ENCODE measurements around the gene ACTRT2.

The ACTRT2 gene

GRCh38 chr1:3015744-3016143 is 5.5 kb upstream of the ACTRT2 start:
- DNase-seq (ENCODE audit: insufficient read length, low spot score) (no peak), FAIRE-seq (no peak)

GRCh38 chr1:3016641-3017439 is 4.4 kb upstream of the ACTRT2 start:
- DNase-seq (ENCODE audit: insufficient read length, low spot score) (no peak), FAIRE-seq (no peak)

GRCh38 chr1:3017440-3018050 is 3.7 kb upstream of the ACTRT2 start:
- no peak for FAIRE-seq
- no peak for DNase-seq (ENCODE audit: insufficient read length, low spot score)

GRCh38 chr1:3018051-3018471 is 3.2 kb upstream of the ACTRT2 start:
- no peak for FAIRE-seq

GRCh38 chr1:3018576-3018975 is 2.7 kb upstream of the ACTRT2 start:
- no peak for DNase-seq (ENCODE audit: insufficient read length, low spot score)
- FAIRE-seq, result no peak

More at GRCh38 chr1:3018051-3018471, 3.2 kb upstream of the ACTRT2 start:
- DNase-seq (ENCODE audit: insufficient read length, low spot score), result no peak

GRCh38 chr1:3019007-3019515 is 2.2 kb upstream of the ACTRT2 start:
- FAIRE-seq (no peak), DNase-seq (ENCODE audit: insufficient read length, low spot score) (no peak)

- DNase-seq (ENCODE audit: insufficient read length, low spot score) (no peak), FAIRE-seq (no peak)
Observed at GRCh38 chr1:3019516-3020051, 1.7 kb upstream of the ACTRT2 start.

- FAIRE-seq, result no peak
Observed at GRCh38 chr1:3020263-3020909, 881 bp upstream of the ACTRT2 start.

GRCh38 chr1:3021801-3022401 is 634 bp downstream of the ACTRT2 start:
- FAIRE-seq, result no peak
- DNase-seq (ENCODE audit: insufficient read length, low spot score), result no peak

More at GRCh38 chr1:3020263-3020909, 881 bp upstream of the ACTRT2 start:
- DNase-seq (ENCODE audit: insufficient read length, low spot score), result no peak

GRCh38 chr1:3022511-3022973 is 1.3 kb downstream of the ACTRT2 start:
- FAIRE-seq (no peak), DNase-seq (ENCODE audit: insufficient read length, low spot score) (no peak)

GRCh38 chr1:3022976-3023375 is 1.7 kb downstream of the ACTRT2 start:
- FAIRE-seq, result no peak

GRCh38 chr1:3024019-3024418 is 2.8 kb downstream of the ACTRT2 start:
- no peak for DNase-seq (ENCODE audit: insufficient read length, low spot score)
- no peak for FAIRE-seq

More at GRCh38 chr1:3022976-3023375, 1.7 kb downstream of the ACTRT2 start:
- no peak for DNase-seq (ENCODE audit: insufficient read length, low spot score)

GRCh38 chr1:3024588-3024987 is 3.3 kb downstream of the ACTRT2 start:
- FAIRE-seq (no peak), DNase-seq (ENCODE audit: insufficient read length, low spot score) (no peak)

GRCh38 chr1:3026124-3026523 is 4.9 kb downstream of the ACTRT2 start:
- DNase-seq (ENCODE audit: insufficient read length, low spot score), result no peak
- FAIRE-seq, result no peak

GRCh38 chr1:3026581-3027391 is 5.5 kb downstream of the ACTRT2 start:
- no peak for FAIRE-seq
- DNase-seq (ENCODE audit: insufficient read length, low spot score), result no peak

GRCh38 chr1:3027611-3028371 is 6.5 kb downstream of the ACTRT2 start:
- no peak for FAIRE-seq
- no peak for DNase-seq (ENCODE audit: insufficient read length, low spot score)

- DNase-seq (ENCODE audit: insufficient read length, low spot score) (no peak), FAIRE-seq (no peak)
Observed at GRCh38 chr1:3028531-3029282, 7.4 kb downstream of the ACTRT2 start.

GRCh38 chr1:3029481-3029961 is 8.3 kb downstream of the ACTRT2 start:
- FAIRE-seq, result no peak

More at GRCh38 chr1:3029481-3029961, 8.3 kb downstream of the ACTRT2 start:
- DNase-seq (ENCODE audit: insufficient read length, low spot score), result no peak
